NK-92 (cell line): ENCODE measurements around the gene STN1.

Experiments
- DNase-seq: peaks from one replicate; lab custom pipeline; 2025; ENCODE audit not compliant: unreplicated experiment; lab: John Stamatoyannopoulos, UW

STN1 gene

GRCh38 chr10:103895411-103896186, 22.4 kb downstream of the STN1 start:
- DNase-seq = no peak

- no peak for DNase-seq
Observed at GRCh38 chr10:103894441-103894864, 23.5 kb downstream of the STN1 start.

GRCh38 chr10:103893817-103894216, 24.2 kb downstream of the STN1 start:
- DNase-seq = no peak

DNA sequence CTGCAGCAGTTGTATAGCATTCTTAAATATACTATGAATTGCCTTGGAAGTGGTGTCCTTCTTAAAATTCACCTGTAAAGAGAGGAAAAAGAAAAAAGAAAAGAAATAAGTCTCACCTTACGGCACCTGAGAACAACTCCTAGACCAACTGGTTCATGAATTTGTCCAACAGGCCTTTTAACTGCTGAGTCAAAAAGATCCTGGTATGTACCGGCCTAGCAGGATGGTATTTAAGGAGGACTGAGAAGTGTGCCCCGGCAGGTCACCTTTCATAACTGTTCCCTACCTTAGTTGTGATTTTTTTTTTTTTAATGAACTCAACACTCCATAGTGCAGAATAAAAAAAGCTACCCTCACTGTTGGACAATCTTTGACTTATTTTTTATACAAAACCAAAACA, 25.8 kb downstream of the STN1 start:
- no peak for DNase-seq

DNA sequence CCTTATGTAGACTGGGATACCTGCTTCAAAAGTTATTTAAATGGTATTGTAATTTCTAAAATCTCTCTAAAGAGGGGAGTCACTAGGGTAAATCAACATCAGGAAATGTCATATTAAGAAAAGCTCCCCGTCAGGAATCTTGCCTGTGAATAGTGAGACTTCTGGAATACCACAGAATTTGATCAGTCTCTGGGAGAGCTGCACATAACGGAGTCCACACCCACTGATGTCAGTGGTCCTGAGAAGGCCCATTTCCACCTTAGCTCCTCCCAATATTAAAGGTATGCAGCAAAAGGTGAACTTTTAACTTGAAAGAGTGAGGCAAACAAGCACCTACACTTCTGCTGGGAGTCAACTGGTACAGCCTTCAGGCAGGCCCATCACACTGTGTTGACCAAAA, 27.3 kb downstream of the STN1 start:
- no peak for DNase-seq

DNA sequence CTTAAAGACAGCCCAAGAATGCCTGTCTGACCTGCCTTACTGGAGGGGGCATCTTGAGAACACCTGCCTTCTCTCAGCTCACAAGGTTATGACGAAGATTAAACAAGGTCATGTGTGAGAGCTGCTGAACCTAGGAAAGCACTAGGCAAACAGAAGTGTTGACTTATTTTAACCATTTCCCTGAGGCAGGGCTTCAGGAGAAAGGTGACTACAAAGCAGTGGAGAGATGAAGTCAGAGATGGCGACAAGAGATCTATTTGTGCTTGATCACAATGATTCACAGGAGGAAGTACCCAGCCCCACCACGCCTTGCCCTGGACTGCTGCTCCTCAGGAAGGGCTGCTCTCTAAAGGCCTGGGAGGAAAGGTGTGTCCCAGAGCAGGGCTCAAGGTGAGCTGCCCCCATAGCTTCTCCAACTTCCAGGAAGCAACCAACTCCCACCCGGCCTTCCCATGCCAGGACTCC, 27.8 kb downstream of the STN1 start:
- DNase-seq = no peak

DNA sequence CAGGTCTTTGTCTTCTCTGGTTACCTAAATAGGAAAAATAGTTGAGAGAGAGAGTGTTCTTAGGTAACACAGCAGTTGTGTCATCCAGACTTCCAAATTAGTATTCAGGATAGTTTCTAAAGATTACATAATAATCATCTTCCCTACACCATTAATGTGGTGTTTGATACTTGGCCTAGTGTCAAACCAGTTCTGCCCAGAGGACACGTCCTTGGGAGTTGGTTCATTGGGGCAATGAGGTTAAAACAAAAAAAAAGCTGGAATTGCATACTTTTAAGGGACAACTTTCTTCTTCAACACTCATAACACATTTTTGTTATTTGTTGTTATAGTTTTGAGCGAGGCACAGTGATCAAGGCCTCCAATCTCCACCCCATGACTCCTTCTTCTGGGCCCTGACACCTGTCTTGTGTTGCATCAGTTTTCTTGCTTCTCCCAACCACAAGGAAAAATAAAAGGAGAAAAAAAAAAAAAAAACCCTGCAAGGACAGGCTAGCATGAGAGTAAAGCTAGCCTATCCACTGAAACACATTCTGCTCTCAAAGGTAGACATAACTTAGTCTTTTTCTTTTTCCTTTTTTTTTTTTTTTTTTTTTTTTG, 28.8 kb downstream of the STN1 start:
- DNase-seq = no peak

DNA sequence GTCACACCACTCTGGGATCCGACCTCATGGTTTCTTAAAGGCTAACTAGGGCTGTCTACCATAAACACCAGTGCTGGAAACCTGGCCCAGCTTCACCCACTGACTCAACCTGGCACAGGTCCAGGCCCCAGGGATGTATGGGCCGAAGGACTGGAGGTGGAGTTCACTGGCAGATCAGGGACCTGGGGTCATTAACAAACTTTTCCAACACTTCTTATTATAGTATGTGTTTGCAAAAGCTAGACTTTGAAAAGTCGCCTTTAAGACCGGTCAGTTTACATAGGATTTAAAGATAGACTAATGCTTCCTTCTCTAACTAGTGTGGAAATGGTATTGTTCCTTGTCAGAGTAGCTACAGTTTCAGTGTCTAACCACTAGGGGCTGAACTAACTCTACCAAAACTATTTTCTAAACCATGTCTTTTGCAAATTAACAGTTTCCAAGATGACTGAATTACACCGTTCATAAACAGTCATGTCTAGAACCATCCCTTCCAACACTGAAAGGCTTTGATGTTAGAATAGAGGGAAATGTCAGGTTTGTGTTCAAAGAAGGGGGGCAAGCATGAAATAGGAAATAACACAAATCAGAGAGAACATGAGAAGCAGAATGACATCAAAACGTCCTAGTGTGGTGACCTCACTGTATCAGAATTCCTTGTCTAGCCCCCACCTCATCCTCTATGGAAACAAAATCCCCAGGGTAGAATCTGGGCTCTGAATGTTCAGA, 29.7 kb downstream of the STN1 start:
- DNase-seq = no peak

GRCh38 chr10:103885617-103886016, 32.4 kb downstream of the STN1 start:
- DNase-seq = no peak

GRCh38 chr10:103884681-103885139, 33.3 kb downstream of the STN1 start:
- DNase-seq = no peak

DNA sequence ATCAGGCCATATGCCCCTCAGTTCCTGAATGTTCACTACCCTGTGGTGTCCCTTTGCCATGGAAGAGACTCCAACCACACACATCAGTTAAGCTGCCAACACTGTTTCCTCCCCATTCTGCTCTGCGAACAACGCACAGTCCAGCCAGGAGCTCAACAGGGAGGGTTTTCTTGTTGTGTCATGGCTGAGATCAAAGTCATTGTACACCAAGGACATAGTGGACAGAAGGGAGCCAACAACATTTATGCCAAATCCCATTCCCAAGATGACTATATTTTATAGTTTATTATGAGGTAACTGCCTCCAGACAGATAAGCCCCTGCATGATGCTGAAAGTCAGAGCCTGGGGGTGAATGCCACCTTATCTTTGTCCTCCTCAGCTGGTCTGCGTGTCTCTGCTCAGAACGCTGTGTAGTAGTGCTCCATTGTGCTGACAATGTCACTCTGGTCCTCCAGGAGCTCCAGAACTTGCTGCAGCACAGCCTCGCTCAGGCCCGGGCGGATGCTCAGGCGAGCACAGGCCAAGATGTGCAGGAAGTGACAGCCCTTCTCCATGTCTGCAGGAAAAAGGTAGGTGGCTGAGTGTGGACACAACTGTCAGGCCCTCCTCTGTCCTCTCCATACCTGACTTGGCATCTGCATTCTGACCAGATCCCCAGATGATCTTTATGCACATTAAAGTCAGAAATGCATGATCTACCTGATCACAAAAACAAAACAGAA, 35.5 kb downstream of the STN1 start:
- DNase-seq = no peak

DNA sequence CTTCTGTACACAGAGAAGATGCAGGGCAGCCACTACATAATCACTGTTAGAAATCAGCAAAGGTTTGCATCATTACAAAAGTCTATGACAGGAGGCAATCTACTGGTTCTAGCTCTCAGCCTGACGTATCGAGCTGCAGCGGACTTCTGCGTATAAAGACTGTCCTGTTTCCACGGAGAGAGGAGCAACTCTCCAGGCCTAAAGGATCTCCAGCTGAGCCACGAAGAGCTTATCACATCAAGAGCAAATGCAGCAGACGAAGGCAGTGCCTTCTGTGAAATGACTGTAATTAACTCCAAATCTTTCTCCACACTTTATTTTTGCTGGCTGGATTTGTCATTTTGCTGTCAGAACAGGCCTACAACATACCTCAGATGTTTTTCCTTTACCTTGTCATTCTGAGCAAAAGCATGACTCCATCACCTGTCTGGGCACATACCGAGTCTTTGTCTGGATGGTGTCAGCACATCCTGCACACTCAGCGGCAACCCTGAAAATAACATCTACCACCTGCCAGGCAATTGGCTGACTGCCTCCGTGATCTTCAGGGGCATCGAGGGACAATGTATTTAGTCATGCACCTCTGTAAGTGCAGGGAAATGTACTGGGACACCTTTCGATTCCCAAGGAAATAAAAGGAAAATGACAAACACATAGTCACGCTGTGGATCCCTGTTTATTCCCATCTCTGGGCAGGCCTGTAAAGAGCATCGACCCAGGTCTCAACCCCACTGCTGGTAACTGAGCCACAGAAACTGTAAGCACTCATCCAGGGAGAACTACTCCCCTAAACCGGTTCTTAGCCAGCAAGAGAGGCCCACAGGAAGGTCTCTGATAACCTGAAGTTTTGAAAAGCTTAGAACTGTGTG, 36.3 kb downstream of the STN1 start:
- DNase-seq = no peak

GRCh38 chr10:103879831-103880230, 38.2 kb downstream of the STN1 start:
- DNase-seq = no peak

DNA sequence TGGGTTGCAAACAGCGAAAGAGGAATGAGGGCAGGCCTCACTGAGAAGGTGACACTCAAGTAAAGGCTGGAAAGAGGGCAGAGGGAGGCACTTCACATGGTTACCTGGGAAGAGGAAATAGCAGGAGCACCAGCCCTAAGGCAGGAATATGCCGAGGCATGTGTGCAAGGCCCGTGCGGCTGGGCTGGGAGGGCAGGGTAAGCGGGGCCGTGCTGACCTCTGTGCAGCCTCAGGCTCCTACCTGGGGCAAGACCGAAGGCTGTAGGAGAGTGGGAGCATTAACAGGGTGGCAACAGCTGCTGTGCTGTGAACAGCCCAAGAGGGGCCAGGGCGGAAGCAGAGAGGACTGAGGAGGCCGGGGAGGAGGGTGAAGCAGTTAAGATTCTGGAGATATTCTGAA, 38.6 kb downstream of the STN1 start:
- DNase-seq = no peak

DNA sequence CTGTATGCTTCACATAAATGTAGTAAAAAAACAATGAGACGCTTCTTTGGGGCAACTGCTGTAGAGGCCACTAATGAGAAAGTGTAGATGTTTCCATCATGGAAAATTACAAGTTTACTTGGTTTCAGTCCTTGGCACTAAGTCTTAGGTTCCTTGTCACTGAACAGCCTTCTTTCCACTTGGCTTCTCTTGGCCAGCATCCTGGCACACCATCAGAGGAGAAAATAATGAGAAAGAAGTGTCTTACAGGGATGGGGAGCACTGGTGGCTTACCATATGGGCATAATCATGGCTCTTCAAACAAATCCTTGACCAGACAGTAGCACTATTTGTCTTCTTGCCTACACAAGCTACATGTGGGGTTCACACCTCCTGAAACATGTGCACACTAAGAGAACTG, 40.1 kb downstream of the STN1 start:
- no peak for DNase-seq

- no peak for DNase-seq
Observed at GRCh38 chr10:103876155-103876554, 41.8 kb downstream of the STN1 start.

GRCh38 chr10:103874730-103875129, 43.3 kb downstream of the STN1 start:
- no peak for DNase-seq

DNA sequence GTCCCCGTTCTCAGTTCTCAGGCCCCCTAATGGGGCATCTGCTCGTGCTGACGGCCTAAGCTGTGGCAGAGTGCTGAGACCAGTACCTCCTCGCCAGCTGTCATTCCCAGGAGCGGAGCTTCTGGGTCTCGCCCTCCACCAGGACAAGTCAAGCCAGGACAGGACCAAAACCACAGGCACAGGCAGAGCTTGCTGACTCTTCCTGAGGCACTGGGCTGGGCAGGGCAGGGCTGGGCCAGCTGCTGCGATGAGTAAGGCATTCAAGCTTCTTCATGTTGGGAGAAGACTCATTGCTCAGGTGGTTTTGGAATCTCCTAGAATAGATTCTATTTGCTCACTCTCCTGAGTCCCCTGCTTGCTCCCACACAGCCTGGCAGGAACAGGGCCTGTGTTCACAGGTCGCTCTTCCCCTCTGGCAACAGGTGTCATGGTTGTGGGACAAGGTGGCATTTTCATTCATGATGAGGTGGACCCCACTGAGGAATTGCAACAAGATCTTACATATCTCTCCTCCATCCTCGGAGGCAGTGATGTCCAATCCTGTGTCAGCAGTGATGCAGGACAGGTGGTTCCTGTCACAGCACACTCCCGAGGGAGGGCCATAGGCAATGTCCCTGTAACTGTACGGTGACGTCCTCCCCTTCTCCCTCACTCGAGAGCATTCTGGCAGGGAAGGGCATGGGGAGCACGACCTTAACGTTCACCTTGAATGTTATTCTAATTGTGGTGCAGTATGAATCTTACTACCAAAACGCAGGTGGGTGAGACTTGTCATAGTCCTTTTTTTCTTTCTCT, 45.6 kb downstream of the STN1 start:
- no peak for DNase-seq

- no peak for DNase-seq
Observed at GRCh38 chr10:103871006-103871405, 47.0 kb downstream of the STN1 start.

DNA sequence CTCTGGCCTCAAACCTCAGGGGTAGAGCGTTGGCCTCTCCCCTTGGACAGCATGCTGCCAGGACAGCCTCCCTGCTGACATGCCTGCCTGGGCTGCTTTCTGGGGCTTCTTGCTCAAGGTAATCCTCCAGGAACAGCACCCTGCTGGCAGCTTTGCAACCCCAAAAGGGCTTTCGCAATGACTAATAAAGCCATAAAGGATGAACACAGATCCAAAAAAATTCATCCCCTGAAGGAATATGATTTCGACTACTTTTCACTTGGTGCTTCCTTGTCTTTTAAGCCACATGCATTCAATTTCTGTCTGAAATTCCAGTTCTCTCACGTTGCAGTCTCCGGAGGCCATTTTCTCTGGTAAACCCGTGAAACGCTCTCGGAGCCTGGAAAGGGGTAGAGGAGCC, 47.5 kb downstream of the STN1 start:
- DNase-seq = no peak
